Ascending aorta (tissue), 2 donors: Measurements from ENCODE around the gene ZC3H11A. TPM values are rescaled to one million over a fixed set of nuclear protein-coding genes. Genes with fewer than 3 reads are reported as not detected.
"Not testable (repeated sequence)": the region's sequence is repeated elsewhere in the genome, so short reads cannot be mapped to it uniquely, and the experiment has no call there.

Experiments used
- DNase-seq, 2 donors: peaks; one replicate each; pipeline ENCODE4 v3.0.0-alpha.2; 2019; ENCODE audit warnings: low spot score in 2 of 2
- H3K27ac ChIP-seq, 2 donors: fragments of 200-600 bp; sonication (generic); one replicate each; pipeline ENCODE4 v1.5.1; 2016 to 2017; ENCODE audit warnings: mild to moderate bottlenecking in 1 of 2
- H3K27me3 ChIP-seq: fragments of 200-600 bp; sonication (generic); one replicate; pipeline ENCODE4 v1.5.1; 2017
- H3K36me3 ChIP-seq, 2 donors: fragments of 200-600 bp; sonication (generic); one replicate each; pipeline ENCODE4 v1.5.1; 2016
- H3K4me1 ChIP-seq, 2 donors: fragments of 200-600 bp; sonication (generic); one replicate each; pipeline ENCODE4 v1.5.1; 2016 to 2017; ENCODE audit warnings: mild to moderate bottlenecking in 1 of 2
- H3K4me3 ChIP-seq, 2 donors: fragments of 200-600 bp; sonication (generic); one replicate each; pipeline ENCODE4 v1.5.1; 2016 to 2017; ENCODE audit warnings: mild to moderate bottlenecking in 1 of 2
- H3K9me3 ChIP-seq, 2 donors: fragments of 200-600 bp; sonication (generic); one replicate each; pipeline ENCODE4 v1.5.1; 2016
- intact Hi-C: fragments of 100-400 bp; cut with DNase I; formaldehyde crosslinking; loops from one replicate; pipeline ENCODE4 v1.15.1; 2023
- total RNA-seq: library from RNA; depleted of rRNA; stranded (reverse); fragments of >200 nt; gene quantifications from one replicate; pipeline ENCODE4 v1.1.0, GENCODE V29; 2016
- TF ChIP-seq, protein P1 (sequence below), 3 experiments: fragments of 200-600 bp in 2 of 3; fragments of 450-650 bp in 1 of 3; sonication (generic) in 2 of 3; IDR thresholded peaks; one replicate each; pipeline ENCODE4 v1.5.1; 2016 to 2019; ENCODE audit warnings: antibody characterized with exemption in 3 of 3, mild to moderate bottlenecking in 1 of 3, moderate library complexity in 1 of 3

ZC3H11A gene
- 44.4 TPM for total RNA-seq

DNA sequence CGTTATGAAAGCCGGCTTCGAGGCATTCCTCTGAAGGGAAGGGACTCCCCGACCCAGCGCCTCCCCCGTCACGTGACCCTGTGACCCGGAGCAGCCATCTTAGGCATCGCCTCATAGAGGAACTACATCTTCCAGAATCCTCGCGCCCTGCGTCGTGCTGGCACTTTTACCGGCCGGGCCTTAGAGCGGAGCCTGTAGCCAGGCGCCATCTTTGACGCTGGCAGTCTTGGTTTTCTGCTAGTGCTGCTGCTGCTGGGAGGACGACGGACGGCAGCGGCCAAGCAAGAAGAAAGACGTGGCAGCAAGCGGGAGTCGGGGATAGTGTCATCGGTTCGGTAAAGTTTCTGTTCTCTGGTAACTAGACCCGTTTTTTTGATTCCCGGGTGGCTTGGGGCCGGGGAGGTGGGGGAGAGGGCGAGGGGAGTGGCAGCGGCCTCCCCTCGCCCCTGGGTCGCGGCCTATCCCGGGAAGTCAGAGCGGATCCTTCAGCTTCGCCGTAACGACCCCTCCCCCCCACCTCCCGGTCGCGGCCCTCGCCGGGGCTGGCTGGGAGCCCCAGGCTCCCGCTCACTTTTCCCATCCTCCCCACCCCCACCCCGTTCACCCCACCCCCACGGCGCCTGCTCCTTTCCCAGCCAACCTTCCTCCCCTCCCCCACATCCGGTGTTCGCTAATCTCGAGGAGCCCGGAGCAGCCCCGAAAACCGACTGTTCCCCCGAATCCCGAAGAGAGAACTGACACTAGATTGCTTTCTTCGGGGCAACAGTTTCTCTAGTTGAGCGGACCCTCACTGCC is at the start of gene ZC3H11A, which contains the start of gene ZBED6:
TSS of gene ZC3H11A (plus strand) at position 183 of the 795 bp plus-strand sequence. CDS start 21,448 bp downstream, outside the sequence.
TSS of gene ZBED6 (plus strand) at position 183 of the 795 bp plus-strand sequence. CDS start 1,900 bp downstream, outside the sequence.
- Histone ChIP-seq H3K27me3 (no peaks in the 10 kb centered on the region), H3K4me1 (peaks cover 9 to 38% of the 10 kb centered on the region in 2 donors), H3K36me3 (peaks cover 4 to 8% of the 10 kb centered on the region in 2 donors), H3K27ac (peak within 1 kb of the TSS; percentile 96 to 98), H3K4me3 (peak within 1 kb of the TSS; percentile 82 to 92), H3K9me3 (no peaks in the 10 kb centered on the region)
- TF ChIP-seq, protein P1, sequence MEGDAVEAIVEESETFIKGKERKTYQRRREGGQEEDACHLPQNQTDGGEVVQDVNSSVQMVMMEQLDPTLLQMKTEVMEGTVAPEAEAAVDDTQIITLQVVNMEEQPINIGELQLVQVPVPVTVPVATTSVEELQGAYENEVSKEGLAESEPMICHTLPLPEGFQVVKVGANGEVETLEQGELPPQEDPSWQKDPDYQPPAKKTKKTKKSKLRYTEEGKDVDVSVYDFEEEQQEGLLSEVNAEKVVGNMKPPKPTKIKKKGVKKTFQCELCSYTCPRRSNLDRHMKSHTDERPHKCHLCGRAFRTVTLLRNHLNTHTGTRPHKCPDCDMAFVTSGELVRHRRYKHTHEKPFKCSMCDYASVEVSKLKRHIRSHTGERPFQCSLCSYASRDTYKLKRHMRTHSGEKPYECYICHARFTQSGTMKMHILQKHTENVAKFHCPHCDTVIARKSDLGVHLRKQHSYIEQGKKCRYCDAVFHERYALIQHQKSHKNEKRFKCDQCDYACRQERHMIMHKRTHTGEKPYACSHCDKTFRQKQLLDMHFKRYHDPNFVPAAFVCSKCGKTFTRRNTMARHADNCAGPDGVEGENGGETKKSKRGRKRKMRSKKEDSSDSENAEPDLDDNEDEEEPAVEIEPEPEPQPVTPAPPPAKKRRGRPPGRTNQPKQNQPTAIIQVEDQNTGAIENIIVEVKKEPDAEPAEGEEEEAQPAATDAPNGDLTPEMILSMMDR (IDR thresholded peaks at IDR 0.05), result no peak
- intact Hi-C loops, result loop anchor here (1.0 to 10.0 kb wide), 6 partner anchors 26 to 712 kb away; partner anchors contain the start of gene ATP2B4
- DNase-seq, result peak; percentile 97 to 100

DNA sequence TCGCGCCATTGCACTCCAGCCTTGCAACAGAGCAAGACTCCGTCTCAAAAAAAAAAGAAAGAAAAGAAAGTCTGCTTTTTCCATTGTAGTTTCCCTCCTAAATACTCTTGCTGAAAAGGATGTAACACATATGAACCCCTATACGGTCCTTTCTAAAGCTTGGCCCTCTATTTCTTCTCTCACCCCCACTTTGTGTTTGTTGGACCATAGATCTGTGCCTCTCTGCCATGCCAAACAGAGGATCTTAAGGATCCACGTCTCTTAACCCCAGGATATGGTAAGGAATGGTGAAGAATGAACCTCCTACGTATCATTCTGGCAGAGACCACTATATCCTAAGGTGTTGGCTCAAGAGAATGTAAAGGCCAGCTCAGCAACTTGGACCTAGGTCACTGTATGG is 49.1 kb upstream of the ZC3H11A start:
- no peak for DNase-seq
- Histone ChIP-seq H3K27ac (no peak overlapping the region), H3K27me3 (no peaks in the 10 kb centered on the region), H3K9me3 (no peaks in the 10 kb centered on the region), H3K4me1 (peaks cover 6 to 7% of the 10 kb centered on the region in 2 donors), H3K36me3 (no peaks in the 10 kb centered on the region), H3K4me3 (no peak overlapping the region)
- TF ChIP-seq, protein P1 (IDR thresholded peaks at IDR 0.05), result no peak
- intact Hi-C loops, result no loop called here

DNA sequence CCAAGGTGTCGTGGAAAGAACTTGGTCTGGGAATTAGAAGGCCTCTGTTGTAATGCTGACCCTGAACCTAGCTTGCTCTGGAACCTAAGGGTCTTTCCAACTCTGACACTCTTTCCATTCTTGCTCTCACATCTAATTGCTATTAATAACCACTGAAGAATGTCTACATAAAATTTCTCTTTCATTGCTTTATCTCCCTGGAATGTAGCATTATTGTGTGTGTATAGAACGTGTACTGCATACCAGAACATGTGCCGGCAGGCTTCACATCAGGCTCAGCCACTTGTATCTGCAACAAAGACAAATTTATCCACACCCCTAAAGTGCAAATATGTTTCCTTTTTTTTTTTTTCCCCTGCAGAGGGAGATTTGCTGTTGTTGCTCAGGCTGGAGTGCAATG is 44.4 kb upstream of the ZC3H11A start:
- H3K27me3 ChIP-seq, result no peaks in the 10 kb centered on the region
- DNase-seq, result no peak
- H3K9me3 ChIP-seq, result no peaks in the 10 kb centered on the region
- H3K4me3 ChIP-seq, result no peak overlapping the region
- H3K36me3 ChIP-seq, result no peaks in the 10 kb centered on the region
- H3K27ac ChIP-seq, result no peak overlapping the region
- TF ChIP-seq, protein P1 (IDR thresholded peaks at IDR 0.05), result no peak
- intact Hi-C loops, result no loop called here
- no peaks in the 10 kb centered on the region for H3K4me1 ChIP-seq

GRCh38 chr1:203751618-203752361 is 43.6 kb upstream of the ZC3H11A start:
- H3K4me3 ChIP-seq, H3K27ac ChIP-seq, H3K27me3 ChIP-seq, H3K4me1 ChIP-seq, H3K9me3 ChIP-seq, H3K36me3 ChIP-seq, intact Hi-C loops, DNase-seq: not testable (repeated sequence)

DNA sequence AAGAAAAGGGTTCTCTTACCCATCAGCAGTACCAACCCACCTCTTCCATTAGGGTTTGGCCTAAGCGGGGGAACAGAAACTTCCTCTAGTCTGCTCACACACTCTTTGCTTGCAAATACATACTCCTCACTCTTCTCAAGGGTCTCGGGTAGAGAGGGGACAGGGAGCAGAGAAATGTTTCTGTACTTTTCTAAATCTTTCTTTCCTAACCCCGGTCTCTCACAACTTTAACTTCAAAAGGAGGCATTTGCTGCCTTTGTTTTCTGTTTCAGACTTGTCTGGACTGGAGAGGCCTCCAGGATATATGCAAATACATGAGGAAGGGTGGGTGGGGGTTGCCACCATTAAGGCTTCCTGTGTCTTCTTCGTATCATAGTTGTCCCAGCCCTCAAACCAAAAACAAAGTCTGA is 41.0 kb upstream of the ZC3H11A start:
- DNase-seq, result no peak
- H3K4me1 ChIP-seq, result no peaks in the 10 kb centered on the region
- no peak overlapping the region for H3K4me3 ChIP-seq
- H3K27me3 ChIP-seq, result no peaks in the 10 kb centered on the region
- TF ChIP-seq, protein P1 (IDR thresholded peaks at IDR 0.05), result no peak
- no peak overlapping the region for H3K27ac ChIP-seq
- intact Hi-C loops, result no loop called here
- H3K9me3 ChIP-seq, result no peaks in the 10 kb centered on the region
- H3K36me3 ChIP-seq, result no peaks in the 10 kb centered on the region

GRCh38 chr1:203756036-203756435 is 39.4 kb upstream of the ZC3H11A start:
- no peak for DNase-seq
- Histone ChIP-seq H3K36me3 (no peaks in the 10 kb centered on the region), H3K9me3 (no peaks in the 10 kb centered on the region), H3K27me3 (no peaks in the 10 kb centered on the region), H3K4me3 (no peak overlapping the region), H3K27ac (no peak overlapping the region), H3K4me1 (no peaks in the 10 kb centered on the region)
- intact Hi-C loops, result no loop called here
- TF ChIP-seq, protein P1 (IDR thresholded peaks at IDR 0.05), result no peak

- H3K36me3 ChIP-seq, H3K4me1 ChIP-seq, H3K9me3 ChIP-seq, intact Hi-C loops, DNase-seq, H3K27me3 ChIP-seq, H3K27ac ChIP-seq, H3K4me3 ChIP-seq: not testable (repeated sequence)
Observed at GRCh38 chr1:203758749-203759148, 36.7 kb upstream of the ZC3H11A start.
